ENCODE data around the gene XPNPEP1. TPM values are rescaled to one million over a fixed set of nuclear protein-coding genes. Genes with fewer than 3 reads are reported as not detected.

The XPNPEP1 gene
- total and polyA plus RNA-seq, 2 of the 4 experiments (the other 2 are of a cell fraction) = 164 to 311 TPM

- peak overlapping the region; percentile 71 for H3K18ac ChIP-seq (ENCODE audit: low read depth, low read length)
- ChIA-PET POLR2A (ENCODE audit: unreplicated experiment) (interaction anchor here (0.6 kb wide), 1 partner anchor 42 kb away, joined by 4 read pairs; no protein-coding TSS in a partner anchor), CTCF (interaction anchor here (1.2 to 1.4 kb wide), 2 partner anchors 13 to 173 kb away, joined by 3 to 7 read pairs; no protein-coding TSS in a partner anchor)
- no peak overlapping the region for H3K27ac ChIP-seq (ENCODE audit: insufficient read depth, low read length)
- BruUV-seq (replicated peaks) = no TSS peak
- peak overlapping the region; percentile 93 for H2AK5ac ChIP-seq (ENCODE audit: low read depth, low read length)
- no peak overlapping the region for H2AFZ ChIP-seq (replicated peaks; ENCODE audit: low read length, poor library complexity)
- intact Hi-C loops (cut with micrococcal nuclease) = no loop called here
- no peak overlapping the region for H3K4me3 ChIP-seq (ENCODE audit: insufficient read depth, low read depth, low read length)
- H2AK9ac ChIP-seq (replicated peaks; ENCODE audit: low read depth, low read length, poor library complexity) = no peak overlapping the region
- no peak for ATAC-seq (ENCODE audit: low read depth)
- 0 out of 2 replicates have a peak overlapping the region, but pooled peaks have one; percentile 6 for H3K14ac ChIP-seq (replicated peaks; ENCODE audit: low read depth, low read length)
- H2BK15ac ChIP-seq (ENCODE audit: low read depth, low read length) = peak overlapping the region; percentile 39; the same call in 1 of the 3 replicates
- peak overlapping the region; percentile 71 for H2BK120ac ChIP-seq (ENCODE audit: low read depth, low read length)
- no peak for DNase-seq
- peak overlapping the region; percentile 49 for H3K4ac ChIP-seq (ENCODE audit: low read depth, low read length)
- peaks cover 4% of the 10 kb centered on the region for H4K20me1 ChIP-seq (ENCODE audit: insufficient read depth, low read length)
- no peaks in the 10 kb centered on the region for H3K9me3 ChIP-seq (ENCODE audit: control insufficient read depth, insufficient read depth, low read length)
- H3K36me3 ChIP-seq (ENCODE audit: control insufficient read depth, insufficient read depth, low read length) = no peaks in the 10 kb centered on the region
- no peak overlapping the region; a peak in 1 of 4 replicates for H4K8ac ChIP-seq (ENCODE audit: low read depth in 2 of 2, low read length in 2 of 2)
- TF ChIP-seq NFE2L2 (IDR thresholded peaks at IDR 0.05; ENCODE audit: low read depth, low read length) (no peak), FOS (IDR thresholded peaks at IDR 0.05; ENCODE audit: low read depth, low read length) (no peak), MAZ (IDR thresholded peaks at IDR 0.05; ENCODE audit: borderline replicate concordance, low read depth, low read length) (no peak), ELK1 (IDR thresholded peaks at IDR 0.05; ENCODE audit: borderline replicate concordance, low read depth, low read length) (no peak), MXI1 (IDR thresholded peaks at IDR 0.05; ENCODE audit: borderline replicate concordance, low read depth, low read length) (no peak), USF2 (IDR thresholded peaks at IDR 0.05; ENCODE audit: low read depth, low read length) (no peak), RAD21 (IDR thresholded peaks at IDR 0.05; ENCODE audit: low read length) (no peak), CHD1 (IDR thresholded peaks at IDR 0.05; ENCODE audit: low read depth, low read length) (no peak), POLR2A (IDR thresholded peaks at IDR 0.05; ENCODE audit: low read depth, low read length) (no peak), BHLHE40 (IDR thresholded peaks at IDR 0.05; ENCODE audit: low read depth, low read length) (no peak), RFX5 (IDR thresholded peaks at IDR 0.05; ENCODE audit: low read depth, low read length) (no peak), RCOR1 (IDR thresholded peaks at IDR 0.05; ENCODE audit: insufficient replicate concordance, low read length) (no peak), SMC3 (IDR thresholded peaks at IDR 0.05; ENCODE audit: low read depth, low read length) (no peak), CEBPB (IDR thresholded peaks at IDR 0.05; ENCODE audit: low read depth, low read length) (no peak), MAFK (IDR thresholded peaks at IDR 0.05; ENCODE audit: low read depth, low read length) (no peak)
- TF ChIP-seq, protein P1, sequence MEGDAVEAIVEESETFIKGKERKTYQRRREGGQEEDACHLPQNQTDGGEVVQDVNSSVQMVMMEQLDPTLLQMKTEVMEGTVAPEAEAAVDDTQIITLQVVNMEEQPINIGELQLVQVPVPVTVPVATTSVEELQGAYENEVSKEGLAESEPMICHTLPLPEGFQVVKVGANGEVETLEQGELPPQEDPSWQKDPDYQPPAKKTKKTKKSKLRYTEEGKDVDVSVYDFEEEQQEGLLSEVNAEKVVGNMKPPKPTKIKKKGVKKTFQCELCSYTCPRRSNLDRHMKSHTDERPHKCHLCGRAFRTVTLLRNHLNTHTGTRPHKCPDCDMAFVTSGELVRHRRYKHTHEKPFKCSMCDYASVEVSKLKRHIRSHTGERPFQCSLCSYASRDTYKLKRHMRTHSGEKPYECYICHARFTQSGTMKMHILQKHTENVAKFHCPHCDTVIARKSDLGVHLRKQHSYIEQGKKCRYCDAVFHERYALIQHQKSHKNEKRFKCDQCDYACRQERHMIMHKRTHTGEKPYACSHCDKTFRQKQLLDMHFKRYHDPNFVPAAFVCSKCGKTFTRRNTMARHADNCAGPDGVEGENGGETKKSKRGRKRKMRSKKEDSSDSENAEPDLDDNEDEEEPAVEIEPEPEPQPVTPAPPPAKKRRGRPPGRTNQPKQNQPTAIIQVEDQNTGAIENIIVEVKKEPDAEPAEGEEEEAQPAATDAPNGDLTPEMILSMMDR (conservative IDR thresholded peaks at IDR 0.05; ENCODE audit: low read depth, low read length) = no peak
- in situ Hi-C loops (cut with MboI; ENCODE audit: low sequenced_read_pairs) = no loop called here
- peaks cover 12% of the 10 kb centered on the region; the same call in 1 of the 2 replicates for H3K9me1 ChIP-seq (ENCODE audit: insufficient read depth, low read length)
- H3K56ac ChIP-seq (ENCODE audit: extremely low read depth, insufficient read depth, low read length) = no peak overlapping the region
- no peaks in the 10 kb centered on the region for H3K27me3 ChIP-seq (ENCODE audit: control insufficient read depth, insufficient read depth, low read length)
- no peak overlapping the region for H3K23ac ChIP-seq (ENCODE audit: low read depth, low read length)
- H2BK20ac ChIP-seq (ENCODE audit: low read depth, low read length) = peak overlapping the region; percentile 77
- H3K4me1 ChIP-seq (ENCODE audit: control insufficient read depth, insufficient read depth, low read length) = peaks cover 31% of the 10 kb centered on the region
- WGBS, 2 experiments (ENCODE audit: extremely low coverage in 2 of 2, insufficient read length in 1 of 2) = 97% methylated on average over 6 of the region's 10 CpGs; no CpG with 5 or more reads in 1 of the 2 experiments
- H3K9ac ChIP-seq (ENCODE audit: low read depth, low read length) = no peak overlapping the region
- H2BK5ac ChIP-seq (ENCODE audit: low read depth, low read length, poor library complexity, severe bottlenecking) = no peak overlapping the region
- H4K5ac ChIP-seq (ENCODE audit: low read depth, low read length) = peak overlapping the region; percentile 66
- H3K79me1 ChIP-seq (ENCODE audit: low read depth in 1 of 2, low read length in 2 of 2) = peaks cover 0 to 2% of the 10 kb centered on the region in 2 experiments; a peak in 1 of 4 replicates
- H3K4me2 ChIP-seq (ENCODE audit: low read depth, low read length) = no peak overlapping the region
- peak overlapping the region; percentile 26; the same call in 1 of the 2 replicates for H4K91ac ChIP-seq (ENCODE audit: insufficient read depth, low read depth, low read length)
- dilution Hi-C loops (cut with HindIII; ENCODE audit: low sequenced_read_pairs, unreplicated experiment) = no loop called here
Observed at GRCh38 chr10:109964318-109964717, 41.0 kb upstream of the XPNPEP1 start.

All from IMR-90 (cell line).